HCT116 (cell line): ENCODE data around the gene HPCAL1. TPM values are rescaled to one million over a fixed set of nuclear protein-coding genes. Genes with fewer than 3 reads are reported as not detected.
A peak's percentile ranks its signal among the peaks of the same experiment; 100 is the strongest.

Experiments
- ATAC-seq: fragments of 200-7000 bp; cut with Tn5 transposase; 2 replicates; pipeline ENCODE4 v1.9.1; 2020; ENCODE audit warnings: mild to moderate bottlenecking, moderate library complexity
- BruUV-seq: library from RNA; stranded (reverse); fragments of 400-500 nt; replicated peaks from 2 replicates; lab custom pipeline; 2021; lab: Mats Ljungman, UMichigan
- CTCF ChIA-PET: fragments of 300-600 bp; sonication (Branson Sonifier 250); formaldehyde crosslinking; loops from one replicate; lab custom pipeline; 2021; ENCODE audit warnings: antibody characterized with exemption; lab: Charles Lee
- POLR2A ChIA-PET: fragments of 300-600, 350-600 bp; sonication (Branson Sonifier 250); formaldehyde crosslinking; loops from one replicate; lab custom pipeline; 2021; ENCODE audit warnings: antibody characterized with exemption; lab: Charles Lee
- RAD21 ChIA-PET, 2 experiments: fragments of 300-600 bp; sonication (Branson Sonifier 250); formaldehyde crosslinking; loops; one replicate each; lab custom pipeline; 2023; ENCODE audit warnings: low total read pairs in 2 of 2; ENCODE audit not compliant: uncharacterized antibody in 2 of 2, unreplicated experiment in 2 of 2, low non-redundant PET in 1 of 2; lab: Charles Lee
- DNase-seq: peaks from one replicate; pipeline ENCODE4 v3.0.0-alpha.2; 2010; ENCODE audit warnings: low read depth, low spot score
- H2AFZ ChIP-seq: fragments of 200-600 bp; shearing (Covaris generic), sonication (generic); 2 replicates; pipeline ENCODE4 v1.6.1; 2017; ENCODE audit warnings: low read depth, mixed run types, mixed read lengths, antibody characterized with exemption, low read length; ENCODE audit not compliant: poor library complexity, severe bottlenecking
- H3K27ac ChIP-seq: 2 replicates; pipeline ENCODE4 v1.5.1; 2012; ENCODE audit warnings: low read depth, low read length
- H3K27me3 ChIP-seq: fragments of 200-600 bp; sonication (generic); 2 replicates; pipeline ENCODE4 v1.6.1; 2016; ENCODE audit warnings: mixed run types, low read length, mixed read lengths; ENCODE audit not compliant: insufficient read depth
- H3K36me3 ChIP-seq, 2 experiments: fragments of 200-500 bp in 1 of 2; fragments of 200-600 bp in 1 of 2; sonication (Bioruptor generic) in 1 of 2; sonication (generic) in 1 of 2; 2 replicates each; pipeline versions ENCODE4 v1.5.1 to v1.6.1; 2014 to 2016; ENCODE audit warnings: low read length in 2 of 2, inconsistent platforms in 1 of 2, mixed read lengths in 1 of 2, mixed run types in 1 of 2; ENCODE audit not compliant: insufficient read depth in 2 of 2, control insufficient read depth in 1 of 2
- H3K4me1 ChIP-seq, 2 experiments: fragments of 200-600 bp in 1 of 2; sonication (generic) in 1 of 2; 2 replicates each; pipeline versions ENCODE4 v1.5.1 to v1.6.1; 2012 to 2017; ENCODE audit warnings: low read length in 2 of 2, inconsistent platforms in 1 of 2, mild to moderate bottlenecking in 1 of 2, mixed read lengths in 1 of 2, mixed run types in 1 of 2, moderate library complexity in 1 of 2; ENCODE audit not compliant: insufficient read depth in 2 of 2, control insufficient read depth in 1 of 2
- H3K4me2 ChIP-seq: fragments of 200-600 bp; sonication (generic); 2 replicates; pipeline ENCODE4 v1.6.1; 2017; ENCODE audit warnings: mixed run types, low read length, mixed read lengths
- H3K4me3 ChIP-seq, 2 experiments: fragments of 200-600 bp in 1 of 2; sonication (generic) in 1 of 2; replicated peaks in 1 of 2; 2 replicates each; pipeline ENCODE4 v1.5.1; 2011 to 2016; ENCODE audit warnings: low read length in 2 of 2, control low read depth in 1 of 2, low read depth in 1 of 2, mild to moderate bottlenecking in 1 of 2, mixed read lengths in 1 of 2, mixed run types in 1 of 2
- H3K79me2 ChIP-seq: fragments of 200-600 bp; sonication (generic); 2 replicates; pipeline ENCODE4 v1.6.1; 2017; ENCODE audit warnings: mild to moderate bottlenecking, mixed run types, low read length, moderate library complexity, mixed read lengths; ENCODE audit not compliant: insufficient read depth
- H3K9ac ChIP-seq: fragments of 200-600 bp; sonication (generic); 2 replicates; pipeline ENCODE4 v1.6.1; 2016; ENCODE audit warnings: low read length, mixed read lengths
- H3K9me2 ChIP-seq: fragments of 200-600 bp; sonication (generic), shearing (Covaris generic); 2 replicates; pipeline ENCODE4 v1.6.1; 2017; ENCODE audit warnings: mixed run types, mild to moderate bottlenecking, moderate library complexity; ENCODE audit not compliant: insufficient read depth
- H3K9me3 ChIP-seq, 2 experiments: fragments of 200-500 bp in 1 of 2; fragments of 200-600 bp in 1 of 2; sonication (Bioruptor generic) in 1 of 2; sonication (generic) in 1 of 2; 2 replicates each; pipeline ENCODE4 v1.6.1; 2014 to 2017; ENCODE audit warnings: low read length in 2 of 2, mixed read lengths in 2 of 2, inconsistent platforms in 1 of 2, low read depth in 1 of 2, mild to moderate bottlenecking in 1 of 2, mixed run types in 1 of 2, moderate library complexity in 1 of 2; ENCODE audit not compliant: control insufficient read depth in 1 of 2, insufficient read depth in 1 of 2
- H4K20me1 ChIP-seq: fragments of 200-600 bp; sonication (generic), shearing (Covaris generic); 2 replicates; pipeline ENCODE4 v1.6.1; 2017; ENCODE audit warnings: mixed run types, mild to moderate bottlenecking, moderate library complexity; ENCODE audit not compliant: insufficient read depth
- CTCF ChIP-seq, 3 experiments: fragments of 200-600 bp in 1 of 3; sonication (generic) in 1 of 3; IDR thresholded peaks in 2 of 3; conservative IDR thresholded peaks in 1 of 3; 2 replicates each; pipeline ENCODE4 v1.5.1; 2012 to 2017; ENCODE audit warnings: low read depth in 2 of 3, low read length in 2 of 3, antibody characterized with exemption in 1 of 3, borderline replicate concordance in 1 of 3, control low read depth in 1 of 3, mild to moderate bottlenecking in 1 of 3, mixed read lengths in 1 of 3, mixed run types in 1 of 3, moderate library complexity in 1 of 3; ENCODE audit not compliant: insufficient read depth in 1 of 3
- JUND ChIP-seq: IDR thresholded peaks from 2 replicates; pipeline ENCODE4 v1.6.1; 2012
- SIN3A ChIP-seq: IDR thresholded peaks from 2 replicates; pipeline ENCODE4 v1.6.1; 2012; ENCODE audit warnings: low read depth
- YY1 ChIP-seq: IDR thresholded peaks from 2 replicates; pipeline ENCODE4 v1.6.1; 2011; ENCODE audit warnings: low read length, low read depth, moderate library complexity, mild to moderate bottlenecking; ENCODE audit not compliant: insufficient replicate concordance; ENCODE audit errors: extremely low read depth
- ZBTB33 ChIP-seq: IDR thresholded peaks from 2 replicates; pipeline ENCODE4 v1.6.1; 2011; ENCODE audit warnings: mild to moderate bottlenecking, low read length, moderate library complexity; ENCODE audit not compliant: insufficient replicate concordance; ENCODE audit errors: extremely low read depth
- intact Hi-C: fragments of 100-400 bp; cut with micrococcal nuclease; formaldehyde crosslinking; loops from 2 replicates; pipeline ENCODE4 v1.10.0; 2022
- total RNA-seq: library from RNA; stranded (reverse); gene quantifications from one replicate; pipeline ENCODE4 v1.2.1, GENCODE V29; 2021; ENCODE audit not compliant: unreplicated experiment

The HPCAL1 gene
- total RNA-seq, 1 experiment from 2014 or later, result 111 TPM

DNA sequence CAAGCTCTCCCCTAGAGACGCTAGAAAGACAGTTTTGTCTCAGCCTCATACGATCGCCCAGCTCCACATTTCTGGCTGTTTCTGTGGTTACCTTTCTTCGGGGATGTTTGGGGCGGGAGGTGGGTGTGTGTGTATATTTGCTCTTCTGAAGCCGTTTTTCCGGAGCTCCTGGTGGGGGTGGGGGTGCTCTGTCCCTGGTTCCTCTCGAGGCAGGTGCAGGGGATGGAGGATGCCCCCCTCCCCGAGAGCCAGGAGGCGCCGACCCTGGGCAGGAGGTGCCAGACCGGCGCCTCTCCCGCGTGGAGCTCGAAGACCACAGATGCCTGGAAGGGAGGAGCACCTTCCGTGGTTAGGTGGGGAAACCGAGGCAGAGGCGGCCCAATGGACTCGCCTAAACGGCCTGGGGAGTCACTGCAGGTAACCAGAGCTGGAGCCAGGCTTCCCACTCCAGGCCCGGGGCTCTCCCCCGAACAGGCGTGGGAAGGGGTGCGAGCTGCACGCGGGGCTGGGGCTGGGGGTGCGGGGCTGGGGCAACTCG is 694 bp upstream of the HPCAL1 start:
- no peak for DNase-seq
- no peaks in the 10 kb centered on the region for H3K9me2 ChIP-seq
- peak overlapping the region; percentile 32; the same call in 1 of the 2 replicates for H3K27ac ChIP-seq
- CTCF ChIA-PET, result interaction anchor here (0.6 to 6.0 kb wide), 3 partner anchors 38 to 107 kb away, joined by 3 to 29 read pairs (median 4); no protein-coding TSS in a partner anchor
- H3K9ac ChIP-seq, result peak overlapping the region; percentile 78
- peaks cover 28 to 75% of the 10 kb centered on the region in 2 experiments for H3K4me1 ChIP-seq
- TF ChIP-seq SIN3A, result no peak
- TF ChIP-seq YY1, result no peak
- no peak for TF ChIP-seq JUND
- TF ChIP-seq CTCF (IDR thresholded peaks at IDR 0.05 in 2 of 3, conservative IDR thresholded peaks at IDR 0.05 in 1 of 3; ENCODE audit: borderline replicate concordance in 1 of 3, insufficient read depth in 1 of 3, low read depth in 2 of 3, low read length in 2 of 3), result no peak
- no peak for TF ChIP-seq ZBTB33
- H3K9me3 ChIP-seq, result no peaks in the 10 kb centered on the region
- no peaks in the 10 kb centered on the region for H3K27me3 ChIP-seq
- no peaks in the 10 kb centered on the region for H3K36me3 ChIP-seq
- H3K79me2 ChIP-seq, result peaks cover 41% of the 10 kb centered on the region
- H3K4me2 ChIP-seq, result peak overlapping the region; percentile 91
- peak overlapping the region; percentile 9 to 96; a peak in 2 of 4 replicates for H3K4me3 ChIP-seq
- no peak overlapping the region for H2AFZ ChIP-seq
- intact Hi-C loops, result loop anchor here (10.0 kb wide), 1 partner anchor 177 kb away; the partner anchor contains the start of gene RRM2
- ATAC-seq, result no peak
- no peaks in the 10 kb centered on the region; the same call in 1 of the 2 replicates for H4K20me1 ChIP-seq
- POLR2A ChIA-PET, result interaction anchor here (1.0 to 1.3 kb wide), 2 partner anchors 9 to 133 kb away, joined by 3 read pairs; no protein-coding TSS in a partner anchor
- RAD21 ChIA-PET, result interaction anchor here in 1 of 2 experiments (0.9 to 1.8 kb wide), 2 partner anchors 16 to 107 kb away, joined by 3 to 4 read pairs; no protein-coding TSS in a partner anchor
- no TSS peak for BruUV-seq
